ENCODE results near the gene RBP3.

RBP3 gene

DNA sequence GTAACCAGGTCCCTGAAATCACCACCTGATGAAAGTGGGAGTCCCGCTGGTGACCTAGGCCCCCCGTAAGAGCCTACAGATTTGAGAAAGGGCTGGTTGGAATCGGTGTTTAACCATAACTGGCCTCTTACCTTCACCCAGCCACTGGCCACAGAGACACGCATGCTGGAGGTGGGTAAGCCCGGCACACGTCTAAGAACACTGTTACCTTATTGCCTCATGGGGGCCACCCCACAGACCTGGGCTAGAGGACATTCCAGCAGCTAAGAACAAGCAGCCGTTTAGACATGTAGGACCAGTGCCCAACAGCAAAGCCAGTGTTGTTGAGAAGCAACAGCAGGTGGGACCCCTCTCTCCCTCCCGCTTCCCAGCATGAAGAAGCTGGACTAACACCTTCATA, 28.4 kb upstream of the RBP3 start:
- no peak for DNase-seq

DNA sequence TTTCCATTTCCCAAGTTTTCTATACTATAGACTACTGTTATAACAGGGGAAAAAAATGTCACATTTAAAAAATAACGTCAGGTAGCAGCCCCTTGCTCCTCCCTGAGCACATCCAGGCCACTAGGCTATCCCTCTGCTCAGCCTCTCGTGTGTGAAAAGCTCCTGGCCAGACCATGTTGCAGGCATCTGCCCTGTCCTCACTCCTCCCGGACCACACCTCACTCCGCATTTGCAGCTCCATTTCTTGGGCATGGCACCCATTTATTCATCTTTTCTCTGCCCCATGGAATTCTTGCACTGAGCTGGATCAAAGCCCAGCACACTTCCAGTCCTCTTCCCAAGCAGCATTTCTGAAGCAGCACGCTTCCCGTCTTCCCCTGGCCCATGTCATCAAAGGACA, 27.4 kb upstream of the RBP3 start:
- no peak for DNase-seq

DNA sequence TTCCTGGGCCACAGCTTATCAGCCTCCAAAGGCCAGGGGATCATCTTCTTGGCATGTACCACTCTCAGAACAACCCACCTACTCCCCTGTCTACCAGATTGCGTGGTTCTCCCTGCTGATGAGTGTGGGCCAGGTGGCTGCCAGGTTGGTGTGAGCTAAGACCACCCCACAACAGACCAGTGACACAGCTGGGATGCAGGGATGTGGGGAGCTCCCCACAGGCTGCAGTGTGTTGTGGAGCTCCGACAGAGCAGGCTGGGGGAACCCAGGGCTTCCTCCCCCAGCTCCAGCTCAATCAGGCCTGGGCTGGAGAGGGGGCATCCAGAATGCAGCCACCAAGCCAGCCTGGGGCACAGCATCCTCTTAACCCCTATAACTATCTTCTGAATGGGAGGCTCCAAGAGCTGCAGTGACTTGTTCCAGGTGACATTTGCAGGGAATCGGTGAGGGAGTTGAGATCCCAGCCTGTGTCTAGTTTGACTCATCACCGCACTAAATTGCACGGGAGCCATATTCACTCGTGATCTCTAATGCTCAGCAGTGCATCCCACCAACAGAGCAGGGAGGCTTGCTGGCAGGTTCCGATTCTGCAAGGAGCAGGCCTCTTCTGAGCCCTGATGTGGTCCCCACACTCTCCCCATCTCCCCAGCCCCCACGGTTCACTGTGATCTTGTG, 26.5 kb upstream of the RBP3 start:
- no peak for DNase-seq

DNA sequence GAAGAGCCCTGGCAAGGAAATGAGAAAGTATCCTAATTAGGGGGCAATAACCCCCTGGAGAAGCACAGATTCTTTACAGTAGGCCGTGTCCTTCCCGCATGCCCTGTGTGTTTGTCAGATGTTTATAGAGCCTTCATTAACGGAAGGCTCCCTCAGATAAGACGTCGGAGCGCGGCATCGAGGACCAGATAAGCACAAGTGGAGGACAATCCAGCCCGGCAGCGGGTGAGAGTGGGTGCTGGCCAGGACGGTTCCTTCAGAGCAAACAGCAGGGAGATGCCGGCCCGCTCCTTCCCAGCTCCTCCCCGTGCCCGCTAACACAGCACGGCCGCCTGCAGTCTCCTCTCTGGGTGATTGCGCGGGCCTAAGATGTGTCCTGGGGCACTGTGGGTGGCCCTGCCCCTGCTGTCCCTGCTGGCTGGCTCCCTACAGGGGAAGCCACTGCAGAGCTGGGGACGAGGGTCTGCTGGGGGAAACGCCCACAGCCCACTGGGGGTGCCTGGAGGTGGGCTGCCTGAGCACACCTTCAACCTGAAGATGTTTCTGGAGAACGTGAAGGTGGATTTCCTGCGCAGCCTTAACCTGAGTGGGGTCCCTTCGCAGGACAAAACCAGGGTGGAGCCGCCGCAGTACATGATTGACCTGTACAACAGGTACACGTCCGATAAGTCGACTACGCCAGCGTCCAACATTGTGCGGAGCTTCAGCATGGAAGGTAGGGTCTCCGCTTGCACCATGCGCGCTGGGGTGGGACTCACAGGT, 25.7 kb upstream of the RBP3 start, which contains the start of gene GDF2:
GDF2 (plus strand) TSS at position 155 of the 762 bp plus-strand sequence; CDS start at position 370, 215 bp downstream.
- no peak for DNase-seq

DNA sequence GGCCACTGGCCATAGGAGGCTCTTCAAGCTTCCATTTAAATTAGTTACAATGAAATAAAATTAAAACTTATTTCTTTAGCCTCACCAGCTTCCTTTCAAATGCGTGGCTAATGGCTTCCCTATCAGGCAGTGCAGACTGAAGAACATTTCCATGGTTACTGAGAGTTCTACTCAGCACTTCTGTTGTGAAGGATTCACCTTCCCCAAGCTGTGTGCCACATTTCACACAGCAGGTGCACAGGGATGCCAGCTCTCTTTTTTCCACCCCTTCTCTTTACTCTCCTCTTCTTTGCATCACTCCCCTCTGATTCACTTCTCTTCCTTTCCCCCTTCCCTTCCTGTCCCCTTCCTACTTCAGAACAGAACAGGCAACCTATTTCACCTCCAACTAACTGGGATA, 25.1 kb upstream of the RBP3 start:
- DNase-seq, result no peak

DNA sequence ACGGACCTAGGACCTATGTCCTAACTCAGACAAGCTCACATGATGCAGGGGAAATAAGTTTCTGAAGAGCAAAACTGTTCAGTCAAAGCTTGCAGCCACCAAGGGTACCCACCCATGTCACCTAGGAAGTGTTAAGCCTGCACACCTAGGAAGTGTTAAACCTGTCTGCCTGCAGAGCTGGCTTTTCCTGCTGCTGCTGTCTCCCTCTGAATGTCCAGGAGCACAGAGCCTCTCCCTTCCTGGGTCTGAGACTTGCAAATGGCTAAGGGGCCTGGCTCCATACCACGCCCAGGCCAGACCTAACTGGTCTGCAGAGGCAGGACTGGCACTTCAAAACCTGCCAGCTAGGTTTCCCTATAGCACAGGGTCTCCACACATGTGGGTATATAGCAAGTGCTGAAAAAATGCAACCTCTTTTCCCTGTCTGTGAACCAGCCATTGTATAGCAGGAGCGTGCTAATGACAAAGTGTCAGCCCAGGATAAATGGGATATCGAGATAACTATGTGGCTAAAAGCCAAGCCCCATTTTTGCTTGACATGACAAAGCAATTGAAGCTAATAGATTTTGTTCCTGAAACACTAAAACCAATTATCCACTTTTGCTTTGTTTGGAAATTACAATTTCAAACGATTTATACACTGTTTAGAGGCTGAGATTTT, 24.4 kb upstream of the RBP3 start:
- no peak for DNase-seq

DNA sequence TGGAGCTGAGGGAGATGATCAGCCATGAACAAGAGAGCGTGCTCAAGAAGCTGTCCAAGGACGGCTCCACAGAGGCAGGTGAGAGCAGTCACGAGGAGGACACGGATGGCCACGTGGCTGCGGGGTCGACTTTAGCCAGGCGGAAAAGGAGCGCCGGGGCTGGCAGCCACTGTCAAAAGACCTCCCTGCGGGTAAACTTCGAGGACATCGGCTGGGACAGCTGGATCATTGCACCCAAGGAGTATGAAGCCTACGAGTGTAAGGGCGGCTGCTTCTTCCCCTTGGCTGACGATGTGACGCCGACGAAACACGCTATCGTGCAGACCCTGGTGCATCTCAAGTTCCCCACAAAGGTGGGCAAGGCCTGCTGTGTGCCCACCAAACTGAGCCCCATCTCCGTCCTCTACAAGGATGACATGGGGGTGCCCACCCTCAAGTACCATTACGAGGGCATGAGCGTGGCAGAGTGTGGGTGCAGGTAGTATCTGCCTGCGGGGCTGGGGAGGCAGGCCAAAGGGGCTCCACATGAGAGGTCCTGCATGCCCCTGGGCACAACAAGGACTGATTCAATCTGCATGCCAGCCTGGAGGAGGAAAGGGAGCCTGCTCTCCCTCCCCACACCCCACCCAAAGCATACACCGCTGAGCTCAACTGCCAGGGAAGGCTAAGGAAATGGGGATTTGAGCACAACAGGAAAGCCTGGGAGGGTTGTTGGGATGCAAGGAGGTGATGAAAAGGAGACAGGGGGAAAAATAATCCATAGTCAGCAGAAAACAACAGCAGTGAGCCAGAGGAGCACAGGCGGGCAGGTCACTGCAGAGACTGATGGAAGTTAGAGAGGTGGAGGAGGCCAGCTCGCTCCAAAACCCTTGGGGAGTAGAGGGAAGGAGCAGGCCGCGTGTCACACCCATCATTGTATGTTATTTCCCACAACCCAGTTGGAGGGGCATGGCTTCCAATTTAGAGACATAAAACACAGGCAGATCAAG, 22.6 kb upstream of the RBP3 start:
- no peak for DNase-seq

DNA sequence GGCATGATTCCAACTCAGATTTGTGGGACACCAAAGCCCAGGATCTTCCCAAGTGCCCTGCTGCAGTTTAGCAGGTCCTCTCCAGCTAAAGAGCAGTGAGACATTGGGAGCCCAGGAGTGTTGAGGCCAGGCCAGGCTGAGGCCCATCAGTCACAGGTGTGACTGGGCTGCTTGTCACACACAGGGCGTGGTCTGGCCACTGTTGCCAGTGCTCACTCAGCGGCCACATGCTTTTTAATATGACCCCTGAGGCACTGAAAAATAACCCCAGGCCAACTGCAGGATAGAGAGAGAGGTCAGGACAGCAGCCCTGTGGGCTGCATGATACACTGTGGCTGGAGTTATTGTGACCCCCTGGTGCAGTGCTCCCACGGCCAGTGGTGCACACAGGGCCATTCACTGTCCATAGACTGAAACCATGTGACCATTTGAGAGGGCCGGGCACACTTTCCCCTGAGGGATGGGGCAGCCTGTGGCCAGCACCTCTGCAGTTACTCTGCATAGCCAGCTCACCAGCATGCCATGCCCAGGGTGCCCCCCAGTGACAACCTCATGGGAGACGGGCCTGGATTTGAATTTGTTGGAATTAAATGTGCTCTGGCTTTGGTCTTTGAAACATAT, 21.7 kb upstream of the RBP3 start:
- no peak for DNase-seq

DNA sequence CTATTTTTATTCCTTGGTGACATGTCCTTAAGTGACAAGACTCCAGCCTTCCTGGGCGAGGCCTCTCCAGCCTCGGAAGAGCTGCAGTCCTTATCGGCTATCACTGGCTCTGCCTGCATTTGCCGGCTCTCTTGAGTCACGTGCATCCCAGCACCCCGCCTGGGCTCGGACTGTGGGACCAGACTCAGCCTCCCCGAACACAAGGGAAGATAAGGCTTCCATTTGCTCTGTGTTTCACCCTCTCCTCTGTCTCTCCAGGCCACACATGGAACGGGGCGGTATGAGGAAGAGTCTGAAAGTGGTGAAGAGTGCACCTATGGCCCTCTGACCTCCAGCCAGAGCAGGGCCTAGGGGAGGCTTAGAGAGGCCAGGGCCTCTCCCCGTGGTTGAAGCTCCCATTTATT, 21.2 kb upstream of the RBP3 start:
- no peak for DNase-seq

DNA sequence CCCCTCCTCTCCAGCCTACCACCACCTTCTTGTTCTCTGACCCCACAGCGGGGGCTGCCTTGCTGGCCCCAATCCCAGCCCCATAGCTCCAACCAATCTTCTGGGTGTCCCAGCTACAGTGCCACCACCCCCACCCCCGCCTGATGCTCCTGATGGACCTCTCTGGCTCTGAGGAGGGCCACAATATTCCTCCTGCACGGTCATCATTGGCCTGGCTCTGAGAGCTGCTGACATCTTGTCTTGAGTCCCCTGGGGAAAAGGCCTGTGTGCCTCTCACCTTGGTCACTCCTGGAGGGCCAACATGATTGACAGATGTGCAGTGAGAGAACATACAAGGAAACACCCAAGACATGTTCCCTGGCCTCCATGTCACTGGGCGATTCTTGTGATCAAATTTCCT, 18.3 kb upstream of the RBP3 start:
- DNase-seq, result no peak

DNA sequence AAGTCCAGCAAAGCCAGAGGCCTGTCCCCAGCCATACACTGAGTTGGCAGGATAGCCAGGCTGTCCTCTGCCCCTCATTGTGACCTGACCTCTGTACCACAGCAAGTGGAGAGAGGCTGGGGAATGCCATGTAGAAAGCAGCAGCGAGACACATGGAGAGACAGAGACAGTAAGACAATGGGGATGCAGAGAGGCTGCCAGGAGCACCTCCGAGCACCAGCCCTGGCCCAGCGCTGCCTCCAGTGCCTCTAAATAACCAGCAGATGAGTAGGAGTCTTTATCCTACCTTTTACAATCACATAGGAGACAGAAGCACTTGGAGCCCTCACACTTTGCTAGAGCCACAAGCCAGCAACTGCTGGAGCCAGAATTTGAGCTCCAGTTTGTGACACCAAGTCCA, 17.8 kb upstream of the RBP3 start:
- DNase-seq, result no peak

DNA sequence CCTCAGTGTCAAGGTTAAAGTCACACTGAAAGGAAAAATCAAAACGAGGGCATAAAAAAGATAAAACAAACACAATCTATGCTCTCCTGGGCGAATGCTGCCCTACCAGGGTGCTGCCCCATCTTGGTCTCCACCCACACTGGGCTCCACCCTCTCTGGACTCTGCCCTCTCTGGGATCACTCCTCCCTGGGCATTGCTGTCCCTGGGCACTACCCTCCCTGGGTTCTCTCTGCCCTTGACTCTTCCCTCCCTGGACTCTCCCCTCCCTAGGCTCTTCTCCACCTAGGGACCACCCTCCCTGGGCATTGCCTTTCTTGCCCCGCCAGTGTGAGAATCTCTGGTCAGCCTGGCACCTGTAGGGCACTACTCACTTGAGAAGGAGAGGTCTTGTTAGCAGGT, 17.4 kb upstream of the RBP3 start:
- no peak for DNase-seq

DNA sequence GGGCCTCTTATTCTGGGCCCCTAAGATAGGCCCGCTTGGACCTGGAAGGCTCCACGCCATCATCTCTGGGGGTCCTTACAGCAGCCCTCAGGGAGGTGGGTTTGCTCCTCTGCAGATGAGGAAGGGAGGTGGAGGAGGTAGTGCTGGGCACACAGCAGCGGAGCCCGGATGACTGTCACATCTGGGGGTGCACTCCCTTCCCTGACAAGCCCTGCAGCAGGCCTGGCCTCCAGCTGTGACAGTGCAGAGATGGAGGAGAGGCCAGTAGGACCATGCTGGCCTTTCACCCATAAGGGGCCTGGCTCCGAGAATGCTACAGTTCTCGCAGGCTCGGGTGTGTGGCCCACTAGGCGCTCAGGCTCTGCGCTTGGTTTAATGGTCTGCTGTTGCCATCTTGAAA, 16.7 kb upstream of the RBP3 start:
- DNase-seq, result no peak

DNA sequence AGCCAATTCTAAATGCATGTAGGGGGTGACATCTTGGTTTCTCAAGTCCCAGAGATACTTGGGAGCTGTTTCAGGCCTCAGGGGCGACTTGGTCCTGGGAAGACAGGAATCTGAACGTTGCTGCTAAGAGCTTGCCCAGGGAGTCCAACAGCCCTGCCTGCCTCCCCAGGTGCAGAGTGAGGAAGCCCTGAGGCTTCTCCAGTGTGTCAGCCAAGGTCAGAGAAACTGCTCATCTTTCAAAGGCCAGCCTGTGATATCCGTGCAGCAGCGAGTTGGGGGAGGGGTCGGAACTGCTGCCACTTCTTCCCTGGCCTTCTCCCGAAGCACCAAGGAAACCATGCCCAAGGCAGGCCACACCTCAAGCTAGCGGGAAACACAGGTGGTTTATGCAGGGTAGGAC, 16.2 kb upstream of the RBP3 start:
- DNase-seq, result no peak

DNA sequence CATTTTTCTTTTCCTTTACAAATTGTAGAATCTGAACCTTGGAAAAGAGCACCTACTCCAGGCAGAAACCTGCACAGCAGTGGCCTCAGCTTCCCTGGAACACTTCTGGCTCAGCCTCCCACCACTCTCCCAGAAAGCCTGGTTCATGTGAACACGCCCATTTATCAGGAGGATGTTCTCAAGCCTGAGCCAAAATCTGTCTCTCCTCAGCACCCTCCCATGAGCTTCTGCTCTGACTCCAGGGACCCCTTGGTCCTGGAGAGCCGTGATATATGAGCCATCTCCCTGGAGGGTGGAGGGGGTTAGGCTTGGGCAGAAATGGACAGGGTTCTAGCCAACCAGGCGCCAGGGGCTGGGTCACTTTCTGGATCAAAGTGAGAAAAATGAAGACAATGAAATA, 15.8 kb upstream of the RBP3 start:
- DNase-seq, result no peak

DNA sequence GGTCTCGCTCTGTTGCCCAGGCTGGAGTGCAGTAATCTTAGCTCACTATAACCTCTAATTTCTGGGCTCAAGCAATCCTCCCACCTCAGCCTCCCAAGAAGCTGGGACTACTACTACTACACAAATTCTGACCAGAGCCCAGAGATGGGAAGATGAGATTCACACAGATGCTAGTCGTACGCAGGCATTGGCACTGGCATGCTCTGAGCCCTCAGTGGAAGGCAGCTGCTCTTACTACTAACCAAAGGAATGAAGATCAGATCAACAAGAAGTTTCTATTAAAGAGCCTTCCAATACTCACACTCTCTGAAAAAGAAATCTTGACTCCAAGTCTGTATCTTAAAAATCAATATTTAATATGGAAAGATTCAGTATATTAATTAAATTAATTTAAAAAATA, 15.2 kb upstream of the RBP3 start:
- DNase-seq, result no peak

DNA sequence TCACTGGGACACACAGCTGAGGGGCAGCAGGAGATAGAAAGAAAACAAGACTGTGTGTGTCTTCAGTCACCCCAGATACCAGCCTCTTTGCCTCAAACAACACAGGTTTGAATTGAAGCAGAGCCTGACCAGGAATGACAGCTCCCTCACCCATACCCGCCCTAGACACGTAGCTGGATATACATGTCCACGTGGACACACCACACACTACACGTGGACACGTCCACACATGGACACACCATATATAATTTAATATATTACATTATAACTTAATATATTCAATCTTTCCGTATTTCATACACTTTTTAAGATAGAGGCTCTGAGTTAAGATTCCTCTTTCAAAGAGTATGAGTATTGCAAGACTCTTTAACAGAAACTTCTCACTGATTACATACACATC, 14.6 kb upstream of the RBP3 start:
- DNase-seq, result no peak

DNA sequence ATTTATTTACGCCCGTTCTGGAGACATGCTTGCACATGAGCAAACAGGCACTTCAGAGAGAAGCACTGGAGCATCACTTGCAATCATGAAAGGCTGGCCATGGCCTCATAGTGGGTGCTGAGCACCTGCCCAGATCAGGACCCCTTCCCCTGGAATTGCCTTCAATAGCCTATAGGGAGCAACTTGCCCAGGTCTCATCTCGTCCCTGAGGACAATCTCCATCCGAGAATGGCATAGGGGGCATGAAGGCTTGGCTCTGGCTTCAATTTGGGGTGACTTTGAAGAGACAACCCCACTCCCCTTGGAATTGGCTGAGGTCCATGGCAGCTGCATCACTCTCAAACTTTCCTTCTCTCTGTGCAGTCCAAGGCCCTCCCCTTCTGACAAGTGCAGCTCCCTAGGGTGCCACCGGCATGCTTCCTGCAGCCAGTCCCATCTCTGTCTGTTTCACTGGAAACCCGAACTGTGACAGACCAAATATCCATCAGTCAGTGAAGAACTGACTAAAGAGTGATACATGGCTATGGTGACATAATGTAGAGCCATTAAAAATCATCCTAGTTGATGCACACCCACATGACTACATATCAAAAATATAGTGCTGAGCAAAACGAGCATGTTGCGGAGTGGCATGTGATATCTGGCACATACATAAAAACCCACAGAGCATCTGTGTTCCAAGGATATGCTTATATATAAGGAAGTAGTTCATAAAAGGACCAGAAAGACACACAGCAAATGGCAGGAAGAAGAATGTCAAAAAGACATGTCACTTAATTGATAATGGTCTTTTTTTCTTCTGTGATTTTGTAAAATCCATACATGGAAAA, 13.5 kb upstream of the RBP3 start:
- DNase-seq, result no peak

DNA sequence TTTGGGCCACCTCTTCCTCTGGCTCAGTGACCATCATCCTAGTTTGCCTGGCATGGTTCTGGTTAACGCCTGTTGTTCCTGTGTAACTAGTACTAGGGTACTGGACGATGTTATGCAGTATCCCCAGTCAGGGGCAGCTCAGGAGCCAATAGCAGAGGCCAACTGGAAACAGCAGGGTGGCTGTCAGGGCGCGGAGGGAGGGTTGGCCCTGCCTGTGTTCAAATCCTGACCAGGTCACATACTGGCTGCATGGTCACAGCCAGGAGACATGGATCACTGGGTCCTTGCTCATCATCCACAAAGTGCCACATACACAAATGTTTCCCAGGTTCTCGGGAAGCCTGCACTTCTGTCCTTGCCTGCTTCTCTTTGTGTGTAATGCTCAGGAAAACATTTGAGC, 12.3 kb upstream of the RBP3 start:
- no peak for DNase-seq

DNA sequence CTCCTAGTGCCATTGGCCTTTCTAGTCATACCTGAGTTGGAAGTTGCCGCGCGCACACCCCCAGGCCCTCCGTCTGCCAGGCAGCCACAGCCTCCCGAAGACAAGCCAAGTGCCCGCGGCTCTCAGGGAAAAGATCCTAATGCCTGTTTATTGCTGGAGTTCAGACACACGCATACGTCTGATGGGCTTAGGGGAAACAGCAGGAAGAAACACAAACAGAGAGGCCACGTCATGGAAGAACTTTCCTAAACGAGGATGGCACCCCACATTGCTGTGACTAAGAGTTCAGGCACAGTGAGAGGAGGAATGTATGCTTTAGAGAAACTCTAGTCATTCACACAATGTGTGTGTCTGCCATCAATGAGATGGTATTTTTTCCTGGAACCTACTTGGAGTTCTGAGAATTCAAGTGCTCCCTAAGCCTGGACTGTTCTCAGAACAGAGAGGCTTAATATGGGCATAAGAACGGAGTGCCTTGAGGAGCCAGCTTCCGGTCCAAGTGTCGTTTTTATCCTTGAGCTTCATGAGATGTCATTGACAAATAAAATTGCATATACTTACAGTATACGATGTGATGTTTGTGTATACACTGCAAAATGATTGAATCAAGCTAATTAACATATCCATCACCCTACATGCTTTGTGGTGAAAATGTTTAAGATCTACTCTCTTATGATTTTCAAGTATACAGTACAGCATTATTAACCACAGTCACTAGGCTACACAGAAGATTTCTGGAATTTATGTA, 11.6 kb upstream of the RBP3 start:
- DNase-seq, result no peak

DNA sequence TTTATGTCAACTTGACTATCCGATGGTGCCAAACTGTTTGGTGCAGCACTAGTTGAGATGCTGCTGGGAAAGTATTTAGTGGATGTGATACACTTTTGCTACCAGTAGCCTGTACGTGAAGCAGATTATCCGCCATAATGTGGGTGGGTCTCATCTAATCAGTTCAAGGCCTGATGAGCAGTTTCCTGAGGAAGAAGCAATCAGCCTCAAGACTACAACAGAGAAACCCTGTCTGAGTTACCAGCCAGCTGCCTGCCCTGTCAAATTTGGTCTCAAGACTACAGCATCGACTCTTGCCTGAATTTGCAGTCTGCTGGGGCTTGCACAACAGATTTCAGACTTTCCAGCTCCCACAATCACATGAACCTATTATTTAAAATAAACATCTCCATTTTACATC, 10.9 kb upstream of the RBP3 start:
- no peak for DNase-seq
